HUES64 (cell line): Measurements from ENCODE around the gene CIB1. TPM values are rescaled to one million over a fixed set of nuclear protein-coding genes. Genes with fewer than 3 reads are reported as not detected.
"Not testable (repeated sequence)": the region's sequence is repeated elsewhere in the genome, so short reads cannot be mapped to it uniquely, and the experiment has no call there.

Experiments
- H3K27ac ChIP-seq: 2 replicates; pipeline ENCODE4 v1.7.0; 2013; ENCODE audit warnings: low read depth, low read length, inconsistent platforms
- H3K27me3 ChIP-seq: 2 replicates; pipeline ENCODE4 v1.6.1; 2013; ENCODE audit warnings: mild to moderate bottlenecking, low read length; ENCODE audit not compliant: insufficient read depth
- H3K36me3 ChIP-seq: 2 replicates; pipeline ENCODE4 v1.6.1; 2013; ENCODE audit warnings: mild to moderate bottlenecking, low read length; ENCODE audit not compliant: insufficient read depth
- H3K4me1 ChIP-seq: 2 replicates; pipeline ENCODE4 v1.6.1; 2013; ENCODE audit warnings: mild to moderate bottlenecking, low read length, moderate library complexity; ENCODE audit not compliant: insufficient read depth
- H3K4me3 ChIP-seq: 2 replicates; pipeline ENCODE4 v1.5.1; 2013; ENCODE audit warnings: mild to moderate bottlenecking, low read length, moderate library complexity
- H3K9ac ChIP-seq: 2 replicates; pipeline ENCODE4 v1.6.1; 2013; ENCODE audit warnings: mild to moderate bottlenecking, low read depth, low read length
- H3K9me3 ChIP-seq: 2 replicates; pipeline ENCODE4 v1.6.1; 2013; ENCODE audit warnings: low read depth, low read length; ENCODE audit not compliant: insufficient read depth
- WGBS: fragments of 150-250, 120-280 bp; methylation state at CpG from one replicate; pipeline ENCODE4 v1.1.7; 2013; ENCODE audit warnings: missing lambda C conversion rate; 5-methylcytosine and 5-hydroxymethylcytosine counted together
- polyA plus RNA-seq, 2 experiments: library from polyadenylated mRNA; stranded (reverse); fragments of 50-300 nt; gene quantifications; one replicate each; pipeline ENCODE4 v1.2.3, GENCODE V29; 2013

The CIB1 gene
- polyA plus RNA-seq (2013, experiment 1 of 2) = 19.5 TPM
- polyA plus RNA-seq (2013, experiment 2 of 2) = 19.7 TPM

DNA sequence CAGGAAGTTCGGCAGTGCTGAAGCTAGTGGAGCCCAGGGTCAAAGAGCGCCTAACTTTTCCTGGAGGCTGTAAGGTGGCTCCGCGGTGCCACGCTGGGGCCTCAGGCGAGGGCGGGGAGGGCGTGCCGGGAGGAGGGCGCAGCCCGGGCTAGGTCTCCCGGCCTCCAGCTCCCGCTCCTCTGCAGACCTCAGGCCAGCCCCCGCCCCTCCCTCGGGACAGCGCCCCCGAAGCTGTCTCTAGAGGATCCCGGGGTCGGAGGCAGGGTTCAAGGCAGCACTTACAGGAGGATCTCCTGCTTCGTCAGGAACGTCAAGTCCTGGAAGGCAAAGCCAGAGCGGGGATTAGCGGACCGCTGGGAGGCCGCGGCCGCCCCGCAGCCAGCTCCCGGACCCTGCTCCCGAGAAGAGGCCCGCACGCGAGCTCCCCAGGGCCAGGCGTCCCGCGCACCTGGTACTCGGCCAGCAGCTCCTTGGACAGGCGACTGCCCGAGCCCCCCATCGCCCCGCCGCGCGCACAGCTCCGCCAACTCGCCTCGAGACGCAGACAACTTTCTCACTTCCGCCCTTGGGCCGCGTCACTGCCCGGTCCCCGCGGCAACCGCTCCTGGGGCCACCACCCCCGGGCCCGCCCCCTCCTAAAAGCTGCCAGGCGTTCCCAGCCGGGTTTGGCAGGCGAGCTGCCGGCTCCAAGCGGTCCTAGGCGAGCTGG lies at the start of gene CIB1:
CIB1 (minus strand) TSS at position 555 of the 709 bp plus-strand sequence; CDS start at position 499, 56 bp downstream.
- H3K27ac ChIP-seq = peak within 1 kb of the TSS; percentile 73; the same call in 1 of the 2 replicates
- H3K4me1 ChIP-seq = no peaks in the 10 kb centered on the region
- WGBS = under 1% methylated on average over 63 of the region's 63 CpGs
- H3K36me3 ChIP-seq = peaks cover 19% of the 10 kb centered on the region
- peak within 1 kb of the TSS; percentile 59 for H3K9ac ChIP-seq
- peak within 1 kb of the TSS; percentile 64 for H3K4me3 ChIP-seq
- no peaks in the 10 kb centered on the region for H3K27me3 ChIP-seq
- no peaks in the 10 kb centered on the region for H3K9me3 ChIP-seq

DNA sequence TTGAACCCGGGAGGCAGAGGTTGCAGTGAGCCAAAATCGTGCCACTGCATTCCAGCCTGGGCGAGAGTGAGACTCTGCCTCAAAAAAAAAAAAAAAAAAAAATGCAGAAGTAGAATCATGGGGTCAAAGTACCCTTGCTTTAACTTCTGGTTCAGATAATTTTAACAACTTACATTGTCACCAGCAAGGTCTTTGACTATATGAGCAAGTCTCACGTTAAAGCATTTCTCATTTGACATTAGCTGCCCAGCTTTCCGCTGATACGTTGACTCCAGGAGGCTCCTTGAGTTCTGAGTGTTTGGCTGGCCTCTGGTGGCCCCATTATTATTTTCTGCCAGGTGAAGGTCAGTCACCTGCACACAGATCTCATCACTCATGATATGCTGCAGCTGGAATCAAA lies 47.9 kb upstream of the CIB1 start:
- not testable (repeated sequence) for H3K4me1 ChIP-seq, H3K9ac ChIP-seq, H3K4me3 ChIP-seq, H3K36me3 ChIP-seq, H3K27ac ChIP-seq, H3K27me3 ChIP-seq, H3K9me3 ChIP-seq
- 93% methylated on average over 6 of the region's 6 CpGs for WGBS

DNA sequence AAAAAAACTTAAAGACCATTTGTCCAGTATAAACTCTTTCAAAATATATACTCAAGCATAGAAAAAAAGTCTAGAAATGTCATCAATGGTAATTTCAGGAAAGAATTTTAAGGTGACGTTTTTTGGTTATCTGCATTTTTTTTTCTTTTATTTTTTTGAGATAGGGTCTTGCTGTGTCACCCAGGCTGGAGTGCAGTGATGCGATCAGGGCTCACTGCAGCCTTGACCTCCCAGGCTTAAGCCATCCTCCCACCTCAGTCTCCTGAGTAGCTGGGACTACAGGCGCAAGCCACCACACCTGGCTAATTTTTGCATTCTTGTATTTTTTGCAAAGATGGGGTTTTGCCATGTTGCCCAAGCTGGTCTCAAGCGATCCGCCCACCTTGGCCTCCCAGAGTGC lies 47.0 kb upstream of the CIB1 start:
- not testable (repeated sequence) for H3K27me3 ChIP-seq, H3K9ac ChIP-seq, H3K4me1 ChIP-seq, H3K27ac ChIP-seq, H3K9me3 ChIP-seq, H3K4me3 ChIP-seq, H3K36me3 ChIP-seq
- 92% methylated on average over 5 of the region's 5 CpGs for WGBS

- H3K9me3 ChIP-seq, H3K4me1 ChIP-seq, H3K9ac ChIP-seq, H3K27ac ChIP-seq, H3K4me3 ChIP-seq, H3K36me3 ChIP-seq, H3K27me3 ChIP-seq: not testable (repeated sequence)
- WGBS = 97% methylated on average over 12 of the region's 12 CpGs
Measured at GRCh38 chr15:90278467-90278866, 44.7 kb upstream of the CIB1 start.

DNA sequence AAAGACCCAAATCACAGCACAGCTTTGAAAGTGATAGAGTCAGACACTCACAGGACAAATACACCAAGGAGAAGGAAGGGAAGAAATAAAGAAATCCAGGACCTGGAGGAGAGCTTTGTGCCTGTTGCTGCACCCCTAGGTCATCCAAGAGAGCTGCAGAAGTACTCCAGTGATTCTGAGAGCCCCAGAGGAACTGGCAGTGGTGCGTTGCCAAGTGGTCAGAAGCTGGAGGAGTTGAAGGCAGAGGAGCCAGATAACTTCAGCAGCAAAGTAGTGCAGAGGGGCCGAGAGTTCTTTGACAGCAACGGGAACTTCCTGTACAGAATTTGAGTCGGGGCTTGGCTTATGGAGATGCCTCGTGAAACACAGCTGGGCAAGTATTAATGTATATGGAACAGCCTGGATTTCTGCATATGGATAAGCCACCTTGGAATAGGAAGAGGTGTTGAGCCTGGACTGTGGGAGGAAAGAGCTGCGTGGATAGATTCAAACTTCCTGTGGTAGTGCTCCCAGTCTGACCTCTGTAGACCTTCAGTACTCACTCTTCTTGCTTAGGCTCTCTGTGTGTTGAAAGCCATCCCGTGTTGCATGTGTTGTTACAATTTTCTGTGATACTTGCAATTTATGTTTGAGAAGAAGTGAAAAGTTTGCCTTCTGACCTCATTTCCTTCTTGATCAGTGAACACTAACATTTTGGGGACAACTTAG lies 37.9 kb upstream of the CIB1 start:
- peaks cover 68% of the 10 kb centered on the region for H3K36me3 ChIP-seq
- no peaks in the 10 kb centered on the region for H3K27me3 ChIP-seq
- peaks cover 19% of the 10 kb centered on the region for H3K4me1 ChIP-seq
- H3K27ac ChIP-seq = no peak overlapping the region
- no peak overlapping the region for H3K4me3 ChIP-seq
- H3K9ac ChIP-seq = no peak overlapping the region
- H3K9me3 ChIP-seq = no peaks in the 10 kb centered on the region
- WGBS = 96% methylated on average over 7 of the region's 7 CpGs

DNA sequence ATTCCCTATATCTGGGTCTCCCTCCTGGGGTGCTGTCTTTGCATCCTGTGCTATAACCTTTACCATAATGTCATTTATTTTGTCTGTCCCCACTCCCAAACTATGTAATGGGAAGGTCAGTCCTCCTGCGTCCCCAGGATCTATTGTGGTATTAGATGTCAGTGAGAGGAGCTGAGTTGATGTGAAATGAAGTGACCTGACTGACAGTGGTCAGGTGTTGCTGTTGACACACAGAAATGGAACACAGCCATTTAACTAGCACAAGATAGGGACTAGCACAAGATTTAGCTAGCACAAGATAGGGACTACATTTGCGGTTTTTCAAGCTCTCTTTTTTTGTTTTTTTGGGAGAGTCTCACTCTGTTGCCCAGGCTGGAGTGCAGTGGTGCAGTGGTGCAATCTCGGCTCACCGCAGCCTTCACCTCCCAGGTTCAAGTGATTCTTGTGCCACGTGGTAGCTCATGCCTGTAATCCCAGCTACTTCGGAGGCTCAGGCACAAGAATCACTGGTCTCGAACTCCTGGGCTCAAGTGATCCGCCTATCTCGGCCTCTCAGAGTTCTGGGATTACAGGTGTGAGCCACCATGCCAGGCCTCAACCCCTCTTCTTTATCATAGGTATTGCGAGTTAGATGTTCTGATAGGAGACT lies 36.9 kb upstream of the CIB1 start:
- H3K27ac ChIP-seq = no peak overlapping the region
- H3K27me3 ChIP-seq = no peaks in the 10 kb centered on the region
- no peak overlapping the region for H3K9ac ChIP-seq
- 96% methylated on average over 10 of the region's 10 CpGs for WGBS
- no peak overlapping the region for H3K4me3 ChIP-seq
- peaks cover 19% of the 10 kb centered on the region for H3K4me1 ChIP-seq
- H3K36me3 ChIP-seq = peaks cover 65% of the 10 kb centered on the region
- H3K9me3 ChIP-seq = no peaks in the 10 kb centered on the region

GRCh38 chr15:90268415-90268814 lies 34.7 kb upstream of the CIB1 start:
- H3K9me3 ChIP-seq = no peaks in the 10 kb centered on the region
- H3K36me3 ChIP-seq = peaks cover 60% of the 10 kb centered on the region
- 0 out of 2 replicates have a peak overlapping the region, but pooled peaks have one; percentile 20 for H3K9ac ChIP-seq
- no peaks in the 10 kb centered on the region for H3K27me3 ChIP-seq
- H3K4me1 ChIP-seq = peaks cover 25% of the 10 kb centered on the region
- no CpG with 5 or more reads among the region's 1 CpG for WGBS
- H3K4me3 ChIP-seq = peak overlapping the region; percentile 74
- peak overlapping the region; percentile 26; the same call in 1 of the 2 replicates for H3K27ac ChIP-seq

GRCh38 chr15:90266485-90266884 lies 32.7 kb upstream of the CIB1 start:
- H3K9ac ChIP-seq = peak overlapping the region; percentile 94; the same call in 1 of the 2 replicates
- H3K27ac ChIP-seq = no peak overlapping the region
- 32% methylated on average over 9 of the region's 15 CpGs for WGBS

GRCh38 chr15:90266061-90266431 lies 32.3 kb upstream of the CIB1 start:
- Histone ChIP-seq H3K9me3 (no peaks in the 10 kb centered on the region), H3K4me1 (peaks cover 25% of the 10 kb centered on the region), H3K36me3 (peaks cover 37% of the 10 kb centered on the region), H3K27me3 (no peaks in the 10 kb centered on the region), H3K27ac (peak overlapping the region; percentile 98), H3K4me3 (peak overlapping the region; percentile 74), H3K9ac (peak overlapping the region; percentile 94)
- under 1% methylated on average over 16 of the region's 16 CpGs for WGBS

More at GRCh38 chr15:90266485-90266884, 32.7 kb upstream of the CIB1 start:
- Histone ChIP-seq H3K9me3 (no peaks in the 10 kb centered on the region), H3K4me3 (peak overlapping the region; percentile 74), H3K27me3 (no peaks in the 10 kb centered on the region), H3K4me1 (peaks cover 25% of the 10 kb centered on the region), H3K36me3 (peaks cover 41% of the 10 kb centered on the region)

GRCh38 chr15:90265271-90266060 lies 31.7 kb upstream of the CIB1 start, which contains the start of gene NGRN:
Gene NGRN (plus strand): TSS chr15:90265672. CDS start chr15:90265713, 41 bp downstream.
- peaks cover 25% of the 10 kb centered on the region for H3K4me1 ChIP-seq
- under 1% methylated on average over 59 of the region's 59 CpGs for WGBS
- H3K36me3 ChIP-seq = peaks cover 31% of the 10 kb centered on the region
- peak within 1 kb of the TSS; percentile 94 for H3K9ac ChIP-seq
- H3K9me3 ChIP-seq = no peaks in the 10 kb centered on the region
- no peaks in the 10 kb centered on the region for H3K27me3 ChIP-seq
- H3K4me3 ChIP-seq = peak within 1 kb of the TSS; percentile 74
- H3K27ac ChIP-seq = peak within 1 kb of the TSS; percentile 98
